Left cardiac atrium (tissue), 4 donors: ENCODE data around the gene NXPH4. TPM values are rescaled to one million over a fixed set of nuclear protein-coding genes. Genes with fewer than 3 reads are reported as not detected.

ENCODE experiments used
- ATAC-seq, 2 donors: fragments of 200-7000 bp; cut with Tn5 transposase; one replicate each; pipeline ENCODE4 v1.9.1; 2020; ENCODE audit warnings: mild to moderate bottlenecking in 2 of 2, moderate library complexity in 2 of 2
- DNase-seq: peaks from one replicate; pipeline ENCODE4 v3.0.0-alpha.2; 2020
- intact Hi-C, 2 donors: fragments of 100-400 bp; cut with DNase I; formaldehyde crosslinking; loops; one replicate each; pipeline versions ENCODE4 v1.14.1 to v1.15.1; 2022 to 2023
- total RNA-seq, 2 donors: library from RNA; stranded (reverse); fragmentation: NEBNext Ultra II Directional; extraction: Animal tissue kit (Norgen Biotek cat#: 25700); gene quantifications; one replicate each; pipeline ENCODE4 v1.2.1, GENCODE V29; 2021
- donor health status: DM: no; HTN: yes; CAD: no.
- donor health status: DM: no; HTN: yes; CAD: no; lungs with severe emphysema.
- donor health status: DM: yes; HTN: yes; CAD: no.
- donor health status: Dilated cardiomyopathy.

NXPH4 gene
- total RNA-seq, 2 donors from 2014 or later, result 0.50 to 2.1 TPM

GRCh38 chr12:57213058-57213715 lies 3.4 kb upstream of the NXPH4 start:
- ATAC-seq, result peak; percentile 65 to 68
- intact Hi-C loops, result loop anchor here in 1 of 2 donors (1.0 to 5.0 kb wide), 2 partner anchors 30 to 244 kb away; partner anchors contain the start of genes GLI1 and INHBE
- peak; percentile 88 for DNase-seq

- ATAC-seq (no peak), DNase-seq (no peak)
- intact Hi-C loops, result loop anchor here in 1 of 2 donors (1.0 to 5.0 kb wide), 3 partner anchors 25 to 243 kb away; partner anchors contain the start of genes GLI1 and INHBE
Measured at GRCh38 chr12:57213763-57214397, 2.7 kb upstream of the NXPH4 start.

- intact Hi-C loops, result loop anchor here in 1 of 2 donors (1.0 to 5.0 kb wide), 2 partner anchors 25 to 243 kb away; partner anchors contain the start of genes GLI1 and INHBE
- ATAC-seq (peak; percentile 39 to 50), DNase-seq (peak; percentile 72)
Measured at GRCh38 chr12:57214398-57214781, 2.2 kb upstream of the NXPH4 start.

GRCh38 chr12:57215065-57215464 lies 1.5 kb upstream of the NXPH4 start:
- intact Hi-C loops, result no loop called here
- DNase-seq (no peak), ATAC-seq (no peak)

- ATAC-seq (no peak), DNase-seq (no peak)
- intact Hi-C loops, result no loop called here
Measured at GRCh38 chr12:57215668-57216013, 953 bp upstream of the NXPH4 start.

GRCh38 chr12:57216921-57217879 lies 606 bp downstream of the NXPH4 start:
- intact Hi-C loops, result no loop called here
- ATAC-seq (no peak), DNase-seq (no peak)

- intact Hi-C loops, result no loop called here
- ATAC-seq (no peak), DNase-seq (no peak)
Measured at GRCh38 chr12:57218030-57218853, 1.6 kb downstream of the NXPH4 start.

- intact Hi-C loops, result no loop called here
- no peak for ATAC-seq
- DNase-seq, result no peak
Measured at GRCh38 chr12:57219205-57219992, 2.8 kb downstream of the NXPH4 start.

- intact Hi-C loops, result no loop called here
- ATAC-seq, result no peak
- DNase-seq, result no peak
Measured at GRCh38 chr12:57219993-57220754, 3.6 kb downstream of the NXPH4 start.

GRCh38 chr12:57220770-57221168 lies 4.2 kb downstream of the NXPH4 start:
- no peak for ATAC-seq
- intact Hi-C loops, result no loop called here

GRCh38 chr12:57221169-57221917 lies 4.7 kb downstream of the NXPH4 start:
- DNase-seq, result no peak
- no peak for ATAC-seq
- intact Hi-C loops, result no loop called here

More at GRCh38 chr12:57220770-57221168, 4.2 kb downstream of the NXPH4 start:
- no peak for DNase-seq

- DNase-seq (no peak), ATAC-seq (no peak)
- intact Hi-C loops, result no loop called here
Measured at GRCh38 chr12:57222286-57223190, 5.9 kb downstream of the NXPH4 start.

- DNase-seq (no peak), ATAC-seq (no peak)
- intact Hi-C loops, result no loop called here
Measured at GRCh38 chr12:57223191-57224165, 6.9 kb downstream of the NXPH4 start.

- intact Hi-C loops, result no loop called here
- DNase-seq (no peak), ATAC-seq (no peak)
Measured at GRCh38 chr12:57224278-57224972, 7.8 kb downstream of the NXPH4 start.
